DND-41 (cell line): ENCODE data around the gene IRF4.

ENCODE experiments used
- CTCF ChIP-seq: IDR thresholded peaks from 2 replicates; pipeline ENCODE4 v1.5.1; 2012; ENCODE audit warnings: borderline replicate concordance, low read length, moderate library complexity, mild to moderate bottlenecking; ENCODE audit not compliant: poor library complexity, severe bottlenecking; ENCODE audit errors: extremely low read depth
- EZH2 ChIP-seq: IDR thresholded peaks from 3 replicates; pipeline ENCODE4 v1.6.1; 2012; ENCODE audit warnings: borderline replicate concordance, low read depth, mild to moderate bottlenecking, moderate library complexity, low read length, inconsistent platforms; ENCODE audit not compliant: severe bottlenecking

GRCh38 chr6:408599-409102, 17.1 kb downstream of the IRF4 start:
- TF ChIP-seq CTCF (peak; percentile 25), EZH2 (no peak)
